GM12878 (cell line): ENCODE measurements around the gene SPTAN1. TPM values are rescaled to one million over a fixed set of nuclear protein-coding genes. Genes with fewer than 3 reads are reported as not detected.

Experiments used
- ASH2L ChIP-seq: fragments of 300-600, 200-600 bp; sonication (generic); IDR thresholded peaks from 2 replicates; pipeline ENCODE4 v1.6.1; 2017; ENCODE audit warnings: low read depth, mild to moderate bottlenecking, borderline replicate concordance
- EED ChIP-seq: sonication (generic); IDR thresholded peaks from 2 replicates; pipeline ENCODE4 v1.6.1; 2016; ENCODE audit warnings: antibody characterized with exemption, low read depth
- ESRRA ChIP-seq: IDR thresholded peaks from 2 replicates; pipeline ENCODE4 v1.6.1; 2012; ENCODE audit warnings: mild to moderate bottlenecking, low read length, improper control_type of control experiment
- ETV6 ChIP-seq, 2 experiments: fragments of 450-650 bp in 1 of 2; IDR thresholded peaks in 1 of 2; conservative IDR thresholded peaks in 1 of 2; 2 replicates each; pipeline ENCODE4 v1.6.1; 2014; ENCODE audit warnings: antibody characterized with exemption in 1 of 2, borderline replicate concordance in 1 of 2, low read depth in 1 of 2, mild to moderate bottlenecking in 1 of 2, moderate library complexity in 1 of 2
- KDM1A ChIP-seq: fragments of 200-600 bp; sonication (generic); IDR thresholded peaks from 2 replicates; pipeline ENCODE4 v1.6.1; 2016; ENCODE audit warnings: borderline replicate concordance
- NRF1 ChIP-seq: conservative IDR thresholded peaks from 2 replicates; pipeline ENCODE4 v1.6.1; 2011; ENCODE audit warnings: mild to moderate bottlenecking, low read depth, low read length, improper control_type of control experiment
- ZNF687 ChIP-seq: fragments of 450-650 bp; IDR thresholded peaks from 2 replicates; pipeline ENCODE4 v1.6.1; 2017; ENCODE audit warnings: mild to moderate bottlenecking, moderate library complexity
- polyA plus RNA-seq, 11 experiments: library from polyadenylated mRNA; depleted of rRNA in 4 of 11; unstranded in 6 of 11; stranded (reverse) in 5 of 11; fragments of >200 nt; fragmentation: Nextera tagmentation in 4 of 11; fragmentation: Illumina TruSeq in 1 of 11; extraction: Ambion mirVana in 4 of 11; extraction: Trizol in 1 of 11; gene quantifications; 1 replicate in 1 of 11; 2 replicates in 10 of 11; pipeline versions ENCODE4 v1.2.1 to v1.2.3, GENCODE V29; 2011 to 2016; ENCODE audit warnings: inconsistent platforms in 2 of 11, missing spikeins in 2 of 11, low read depth in 1 of 11
- total RNA-seq, 4 experiments: library from RNA; depleted of rRNA in 3 of 4; stranded (reverse); fragments of >200 nt in 3 of 4; fragmentation: Illumina TruSeq in 1 of 4; extraction: Trizol in 1 of 4; gene quantifications; 2 replicates each; pipeline versions ENCODE4 v1.2.1 to v1.2.3, GENCODE V29; 2013 to 2021

Gene SPTAN1
- total and polyA plus RNA-seq, 10 of the 15 experiments (the other 5 are each of a cell fraction or from before 2014, with no cell fraction given) = 18.7 to 156 (median 73.6) TPM

DNA sequence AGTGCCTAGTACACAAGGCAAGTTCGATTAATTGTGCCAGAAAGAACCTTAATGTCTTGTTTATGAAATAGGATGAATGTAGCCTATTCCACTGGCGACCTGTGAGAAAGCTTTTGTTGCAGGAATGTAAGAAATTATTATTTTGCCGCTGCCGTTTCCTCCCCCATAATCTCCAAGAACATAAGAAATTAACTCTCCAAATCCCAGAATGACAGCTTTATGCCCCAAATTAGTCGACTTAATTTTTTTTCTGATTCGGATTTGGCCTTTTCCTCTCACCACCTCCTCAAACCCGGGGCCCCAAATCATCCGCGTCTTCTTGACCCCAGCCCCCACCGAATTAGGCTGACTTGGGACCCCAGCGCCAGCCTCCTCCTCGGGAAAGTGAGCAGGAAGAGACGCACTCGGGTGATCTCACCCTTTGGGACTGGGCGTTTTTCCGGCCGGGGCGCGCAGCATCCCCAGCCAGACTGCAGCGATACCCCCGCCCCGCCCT lies 682 bp upstream of the SPTAN1 start (continued):
- TF ChIP-seq ZNF687 (no peak), EED (0 out of 2 replicates have a peak, but pooled peaks have one; percentile 20), ASH2L (no peak), ESRRA (no peak), KDM1A (no peak), NRF1 (no peak), ETV6 (conservative IDR thresholded peaks at IDR 0.05 in 1 of 2, IDR thresholded peaks at IDR 0.05 in 1 of 2; ENCODE audit: borderline replicate concordance in 1 of 2, low read depth in 1 of 2) (no peak)
